SH-SY5Y (cell line): ENCODE data around the gene KMT2E.

ENCODE experiments used
- GATA2 ChIP-seq: IDR thresholded peaks from 2 replicates; pipeline ENCODE4 v1.6.1; 2011; ENCODE audit warnings: mild to moderate bottlenecking, low read depth, low read length
- GATA3 ChIP-seq: IDR thresholded peaks from 2 replicates; pipeline ENCODE4 v1.6.1; 2011; ENCODE audit warnings: low read depth, mild to moderate bottlenecking, low read length, moderate library complexity

KMT2E gene

DNA sequence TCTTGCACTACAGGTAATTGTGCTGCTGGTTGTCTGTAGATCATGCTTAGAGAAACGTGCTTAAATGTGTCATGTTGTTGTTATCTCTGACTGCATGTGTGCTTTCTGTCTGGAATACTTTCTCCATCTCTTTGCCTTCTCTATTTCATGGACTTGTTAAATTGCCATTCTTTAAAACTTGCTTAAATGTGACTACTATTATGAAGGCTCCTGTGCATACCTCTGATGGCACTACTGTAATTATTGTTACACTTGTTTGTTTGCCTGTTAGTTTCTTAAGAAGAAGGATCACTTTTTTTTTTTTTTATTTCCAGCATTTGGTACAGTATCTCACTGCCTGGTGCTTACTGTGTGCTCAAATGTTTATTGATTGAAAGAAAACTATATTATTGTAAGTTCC, 41.6 kb downstream of the KMT2E start:
- peak; percentile 34; the same call in 1 of the 2 replicates for TF ChIP-seq GATA3
- no peak for TF ChIP-seq GATA2

DNA sequence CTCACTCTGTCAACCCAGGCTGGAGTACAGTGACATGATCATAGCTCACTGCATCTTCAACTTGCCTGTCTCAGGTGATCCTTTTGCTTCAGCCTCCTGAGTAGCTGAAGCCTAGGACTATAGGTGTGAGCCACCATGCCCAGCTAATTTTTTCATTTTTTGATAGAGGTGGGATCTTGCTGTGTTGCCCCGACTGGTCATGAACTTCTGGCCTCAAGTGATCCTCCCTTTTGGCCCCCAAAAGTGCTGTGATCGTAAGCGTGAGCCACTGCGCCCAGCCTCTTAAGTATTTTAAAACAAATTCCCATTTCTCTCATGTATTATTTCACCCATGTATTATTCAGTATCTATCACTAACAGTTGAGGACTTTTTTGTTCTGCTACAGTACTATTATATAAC, 43.5 kb downstream of the KMT2E start:
- no peak for TF ChIP-seq GATA3

DNA sequence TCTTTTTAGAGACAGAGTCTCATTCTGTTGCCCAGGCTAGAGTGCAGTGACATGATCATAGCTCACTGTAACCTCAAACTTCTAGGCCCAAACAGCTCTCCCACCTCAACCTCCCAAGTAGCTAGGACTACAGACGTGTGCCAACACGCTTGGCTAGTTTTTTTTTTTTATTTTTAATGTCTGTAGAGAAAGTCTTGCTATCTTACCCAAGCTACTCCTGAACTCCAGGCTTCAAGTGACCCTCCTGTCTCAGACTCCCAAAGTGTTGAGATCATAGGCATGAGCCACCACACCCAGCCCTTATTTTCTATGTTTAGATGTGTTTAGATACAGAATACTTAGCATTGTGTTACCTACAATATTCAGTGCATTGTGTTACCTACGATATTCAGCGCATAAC, 46.4 kb downstream of the KMT2E start:
- no peak for TF ChIP-seq GATA3
- no peak for TF ChIP-seq GATA2

DNA sequence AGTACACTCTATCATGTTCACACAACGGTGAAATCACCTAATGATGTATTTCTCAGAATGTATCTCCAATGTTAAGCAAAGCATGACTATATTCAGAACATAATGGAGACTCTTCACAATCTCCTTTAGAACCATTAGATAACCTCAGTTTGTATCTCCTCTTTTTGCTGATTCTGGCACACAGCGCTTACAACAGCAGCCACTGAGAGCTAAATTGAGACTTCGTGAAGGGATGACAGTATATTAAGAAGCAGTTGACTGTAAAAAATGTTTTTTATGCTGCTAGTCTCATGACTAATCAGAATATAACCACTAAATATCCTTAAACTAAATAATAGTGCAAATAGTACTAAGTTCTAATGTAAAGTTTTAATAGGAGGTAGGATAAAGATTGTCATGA, 46.9 kb downstream of the KMT2E start:
- no peak for TF ChIP-seq GATA2
- no peak for TF ChIP-seq GATA3

- TF ChIP-seq GATA3 (no peak), GATA2 (no peak)
These were observed 51.1 kb downstream of the KMT2E start for GRCh38 chr7:105065104-105065503.

DNA sequence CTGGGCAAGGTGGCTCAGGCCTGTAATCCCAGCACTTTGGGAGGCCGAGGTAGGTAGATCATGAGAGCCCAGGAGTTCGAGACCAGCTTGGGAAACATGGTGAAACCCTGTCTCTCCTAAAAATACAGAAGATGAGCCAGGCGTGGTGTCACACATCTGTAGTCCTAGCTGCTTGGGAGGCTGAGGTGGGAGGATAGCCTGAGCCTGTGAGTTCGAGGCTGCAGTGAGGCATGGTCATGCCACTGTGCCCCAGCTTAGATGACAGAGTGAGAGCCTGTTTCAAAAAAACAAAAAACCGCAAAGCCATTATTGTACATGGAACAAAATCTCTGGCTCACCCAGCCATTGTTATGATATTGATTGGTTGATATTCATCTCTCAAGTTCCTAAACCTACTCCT, 53.7 kb downstream of the KMT2E start:
- no peak for TF ChIP-seq GATA2

GRCh38 chr7:105068886-105069285, 54.9 kb downstream of the KMT2E start:
- no peak for TF ChIP-seq GATA3
- no peak for TF ChIP-seq GATA2

- TF ChIP-seq GATA3 (no peak), GATA2 (no peak)
These were observed 59.1 kb downstream of the KMT2E start for GRCh38 chr7:105073143-105073542.

DNA sequence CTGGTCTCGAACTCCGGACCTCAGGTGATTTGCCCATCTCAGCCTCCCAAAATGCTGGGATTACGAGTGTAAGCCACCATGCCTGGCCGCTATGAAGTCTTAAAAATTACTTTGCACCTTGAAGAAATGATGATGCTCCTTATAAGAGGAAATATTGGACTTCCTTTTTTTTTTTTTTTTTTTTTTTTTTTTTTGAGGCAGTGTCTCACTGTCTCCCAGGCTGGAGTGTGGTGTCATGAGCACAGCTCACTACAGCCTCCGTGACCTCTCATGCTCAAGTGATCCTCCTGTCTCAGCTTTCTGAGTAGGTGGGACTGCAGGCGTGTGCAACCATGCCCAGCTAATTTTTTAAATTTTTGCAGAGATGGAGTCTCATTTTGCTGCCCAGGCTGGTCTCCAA, 65.3 kb downstream of the KMT2E start:
- TF ChIP-seq GATA2 = no peak
- TF ChIP-seq GATA3 = no peak

GRCh38 chr7:105084581-105084980, 70.6 kb downstream of the KMT2E start:
- TF ChIP-seq GATA3 (no peak), GATA2 (no peak)

GRCh38 chr7:105086850-105087249, 72.8 kb downstream of the KMT2E start:
- TF ChIP-seq GATA3 (no peak), GATA2 (no peak)

- no peak for TF ChIP-seq GATA3
- no peak for TF ChIP-seq GATA2
These were observed 74.0 kb downstream of the KMT2E start for GRCh38 chr7:105087981-105088380.

DNA sequence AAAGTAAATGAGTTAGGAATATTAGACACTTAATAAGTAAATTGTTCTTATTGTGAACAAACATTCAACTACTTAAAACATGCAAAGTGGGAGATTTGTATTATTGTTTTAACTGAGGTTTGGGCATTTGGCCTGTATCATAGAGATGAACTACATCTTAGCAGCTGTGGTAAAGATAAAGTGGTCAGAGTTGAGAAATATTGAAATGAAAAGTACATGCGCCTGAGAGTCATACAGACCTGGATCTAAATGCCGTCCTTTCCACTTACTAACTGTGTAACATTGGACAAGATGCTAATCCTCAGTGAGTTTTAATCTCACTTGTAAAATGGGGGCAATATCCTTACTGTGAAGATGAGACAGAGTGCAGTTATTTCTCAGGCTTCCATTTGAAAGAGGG, 74.5 kb downstream of the KMT2E start:
- TF ChIP-seq GATA3 = no peak
- no peak for TF ChIP-seq GATA2

DNA sequence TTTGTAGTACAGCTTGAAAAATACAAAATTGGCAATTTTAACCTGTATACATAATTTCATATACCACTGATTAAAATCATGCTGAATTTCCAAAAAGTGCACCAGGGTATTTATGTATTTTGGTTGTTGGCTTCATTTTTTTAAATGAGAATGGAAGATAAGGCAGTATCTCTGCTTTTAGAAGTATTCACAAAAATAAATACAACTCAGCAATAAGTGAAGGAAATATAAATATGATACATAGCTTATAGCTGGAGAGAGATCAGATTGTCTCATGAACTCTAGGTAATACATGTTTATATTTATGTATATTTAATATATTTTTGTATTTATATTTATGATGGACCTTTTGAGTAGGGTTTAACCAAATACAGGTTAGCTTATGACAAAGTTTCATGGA, 81.0 kb downstream of the KMT2E start:
- TF ChIP-seq GATA2 (no peak), GATA3 (no peak)

GRCh38 chr7:105096306-105096705, 82.3 kb downstream of the KMT2E start:
- TF ChIP-seq GATA3 (no peak), GATA2 (no peak)

- no peak for TF ChIP-seq GATA3
- TF ChIP-seq GATA2 = no peak
These were observed 83.6 kb downstream of the KMT2E start for GRCh38 chr7:105097619-105098018.
